HepG2 (cell line): ENCODE results near the gene ADSS1. TPM values are rescaled to one million over a fixed set of nuclear protein-coding genes. Genes with fewer than 3 reads are reported as not detected.

ENCODE experiments used
- ARHGAP35 ChIP-seq: sonication (generic); formaldehyde crosslinking; IDR thresholded peaks from 2 replicates; pipeline ENCODE4 v1.9.0; 2022; ENCODE audit warnings: mild to moderate bottlenecking, inconsistent platforms, moderate library complexity, missing genetic modification reagents, borderline replicate concordance
- ATRX ChIP-seq: sonication (generic); formaldehyde crosslinking; IDR thresholded peaks from 2 replicates; pipeline ENCODE4 v1.4.0; 2020; ENCODE audit warnings: missing genetic modification reagents, borderline replicate concordance
- CENPT ChIP-seq: sonication (generic); formaldehyde crosslinking; IDR thresholded peaks from 2 replicates; pipeline ENCODE4 v1.8.0; 2022; ENCODE audit warnings: low read depth, mild to moderate bottlenecking, moderate library complexity, missing genetic modification reagents
- GABPA ChIP-seq, 2 experiments: IDR thresholded peaks; 2 replicates each; pipeline ENCODE4 v1.6.1; 2011 to 2016; ENCODE audit warnings: low read depth in 2 of 2, low read length in 1 of 2, missing biosample characterization in 1 of 2, missing genetic modification characterization in 1 of 2
- GATAD2A ChIP-seq: IDR thresholded peaks from 2 replicates; pipeline ENCODE4 v1.6.1; 2016
- HHEX ChIP-seq: IDR thresholded peaks from 2 replicates; pipeline ENCODE4 v1.6.1; 2016; ENCODE audit warnings: control low read depth
- HNF1B ChIP-seq: sonication (generic); formaldehyde crosslinking; IDR thresholded peaks from 2 replicates; pipeline ENCODE4 v1.5.1; 2020; ENCODE audit warnings: mild to moderate bottlenecking, moderate library complexity, missing genetic modification reagents
- JUND ChIP-seq: sonication (generic); formaldehyde crosslinking; IDR thresholded peaks from 2 replicates; pipeline ENCODE4 v1.8.0; 2022; ENCODE audit warnings: mild to moderate bottlenecking, missing genetic modification reagents
- SOX5 ChIP-seq: IDR thresholded peaks from 2 replicates; pipeline ENCODE4 v1.6.1; 2016; ENCODE audit warnings: borderline replicate concordance
- TCF12 ChIP-seq, 2 experiments: fragments of 450-650 bp in 1 of 2; sonication (generic) in 1 of 2; formaldehyde crosslinking in 1 of 2; IDR thresholded peaks; 2 replicates each; pipeline versions ENCODE4 v1.6.1 to v1.8.0; 2017 to 2022; ENCODE audit warnings: antibody characterized with exemption in 1 of 2, mild to moderate bottlenecking in 1 of 2, missing genetic modification reagents in 1 of 2, moderate library complexity in 1 of 2
- U2AF1 ChIP-seq: fragments of 200-400 bp; formaldehyde crosslinking; optimal IDR thresholded peaks from 2 replicates; pipeline ENCODE3; 2017; ENCODE audit warnings: mild to moderate bottlenecking, low read depth, low read length
- USF2 ChIP-seq, 2 experiments: sonication (generic) in 1 of 2; formaldehyde crosslinking in 1 of 2; IDR thresholded peaks; 2 replicates each; pipeline versions ENCODE4 v1.5.1 to v1.6.1; 2011 to 2020; ENCODE audit warnings: borderline replicate concordance in 1 of 2, low read depth in 1 of 2, low read length in 1 of 2, mild to moderate bottlenecking in 1 of 2, missing genetic modification reagents in 1 of 2, moderate library complexity in 1 of 2
- ZBTB34 ChIP-seq: sonication (generic); formaldehyde crosslinking; IDR thresholded peaks from 2 replicates; pipeline ENCODE4 v1.8.0; 2022; ENCODE audit warnings: mild to moderate bottlenecking, missing genetic modification reagents
- ZFP91 ChIP-seq: sonication (generic); formaldehyde crosslinking; IDR thresholded peaks from 2 replicates; pipeline ENCODE4 v1.9.0; 2022; ENCODE audit warnings: missing genetic modification reagents, mild to moderate bottlenecking, borderline replicate concordance
- ZGPAT ChIP-seq: IDR thresholded peaks from 2 replicates; pipeline ENCODE4 v1.6.1; 2016; ENCODE audit warnings: mild to moderate bottlenecking
- ZNF232 ChIP-seq: sonication (generic); formaldehyde crosslinking; IDR thresholded peaks from 2 replicates; pipeline ENCODE4 v1.4.0; 2020; ENCODE audit warnings: missing genetic modification reagents, borderline replicate concordance
- ZNF24 ChIP-seq: fragments of 450-650 bp; IDR thresholded peaks from 2 replicates; pipeline ENCODE4 v1.6.1; 2017; ENCODE audit warnings: antibody characterized with exemption, mild to moderate bottlenecking
- ZNF510 ChIP-seq: sonication (generic); formaldehyde crosslinking; IDR thresholded peaks from 2 replicates; pipeline ENCODE4 v1.4.0; 2020; ENCODE audit warnings: low read depth, mild to moderate bottlenecking, missing genetic modification reagents
- ZNF512 ChIP-seq: sonication (generic); formaldehyde crosslinking; IDR thresholded peaks from 2 replicates; pipeline ENCODE4 v1.4.0; 2020; ENCODE audit warnings: mild to moderate bottlenecking, missing genetic modification reagents
- ZSCAN9 ChIP-seq: IDR thresholded peaks from 2 replicates; pipeline ENCODE4 v1.6.1; 2016; ENCODE audit warnings: borderline replicate concordance
- polyA plus RNA-seq, 8 experiments: library from polyadenylated mRNA; depleted of rRNA in 3 of 8; stranded (reverse) in 7 of 8; unstranded in 1 of 8; fragments of >200 nt; fragmentation: Illumina TruSeq in 4 of 8; extraction: Trizol in 4 of 8; gene quantifications; 2 replicates each; pipeline versions ENCODE4 v1.2.1 to v1.2.3, GENCODE V29; 2011 to 2016; ENCODE audit warnings: low read depth in 4 of 8, missing spikeins in 1 of 8, mixed read lengths in 1 of 8; ENCODE audit not compliant: insufficient read depth in 1 of 8
- total RNA-seq, 5 experiments: library from RNA; depleted of rRNA; stranded (reverse); fragments of >200 nt; fragmentation: Illumina TruSeq; extraction: Trizol; gene quantifications; 2 replicates each; pipeline ENCODE4 v1.2.3, GENCODE V29; 2016; ENCODE audit warnings: low read depth in 1 of 5

ADSS1 gene
- total and polyA plus RNA-seq, 2 of the 13 experiments (the other 11 are each of a cell fraction or from before 2014, with no cell fraction given), result 1.0 to 36.7 TPM

GRCh38 chr14:104794099-104794498 is 70.1 kb downstream of the ADSS1 start (continued):
- TF ChIP-seq TCF12 (IDR thresholded peaks at IDR 0.05) (no peak), TCF12 (CRISPR knock-in tag; IDR thresholded peaks at IDR 0.05) (no peak), ARHGAP35 (CRISPR knock-in tag) (no peak), ZNF510 (CRISPR knock-in tag) (no peak), ATRX (no peak), ZBTB34 (CRISPR knock-in tag) (no peak), JUND (CRISPR knock-in tag) (no peak), ZFP91 (CRISPR knock-in tag) (peak; percentile 55), USF2 (IDR thresholded peaks at IDR 0.05; ENCODE audit: low read depth, low read length) (no peak), USF2 (CRISPR knock-in tag; IDR thresholded peaks at IDR 0.05; ENCODE audit: borderline replicate concordance) (no peak), ZGPAT (no peak), HNF1B (CRISPR knock-in tag) (no peak; the same call in 1 of the 2 replicates), ZNF24 (no peak), ZNF512 (CRISPR knock-in tag) (no peak), SOX5 (CRISPR knock-in tag) (no peak), GATAD2A (CRISPR knock-in tag) (peak; percentile 17; the same call in 1 of the 2 replicates), ZNF232 (CRISPR knock-in tag) (no peak), CENPT (no peak), ZSCAN9 (CRISPR knock-in tag) (no peak), GABPA (IDR thresholded peaks at IDR 0.05; ENCODE audit: low read depth, low read length) (no peak), GABPA (CRISPR knock-in tag; IDR thresholded peaks at IDR 0.05; ENCODE audit: low read depth) (no peak), HHEX (CRISPR knock-in tag) (no peak), U2AF1 (no peak)
